ENCODE data around the gene CUX1.
"Not testable (repeated sequence)": the region's sequence is repeated elsewhere in the genome, so short reads cannot be mapped to it uniquely, and the experiment has no call there.

CUX1 gene

GRCh38 chr7:101871351-101871750 lies 53.9 kb downstream of the CUX1 start:
- DNase-seq = no peak

GRCh38 chr7:101874028-101874427 lies 56.6 kb downstream of the CUX1 start:
- no peak for DNase-seq

GRCh38 chr7:101875283-101875846 lies 57.9 kb downstream of the CUX1 start:
- DNase-seq = no peak

DNA sequence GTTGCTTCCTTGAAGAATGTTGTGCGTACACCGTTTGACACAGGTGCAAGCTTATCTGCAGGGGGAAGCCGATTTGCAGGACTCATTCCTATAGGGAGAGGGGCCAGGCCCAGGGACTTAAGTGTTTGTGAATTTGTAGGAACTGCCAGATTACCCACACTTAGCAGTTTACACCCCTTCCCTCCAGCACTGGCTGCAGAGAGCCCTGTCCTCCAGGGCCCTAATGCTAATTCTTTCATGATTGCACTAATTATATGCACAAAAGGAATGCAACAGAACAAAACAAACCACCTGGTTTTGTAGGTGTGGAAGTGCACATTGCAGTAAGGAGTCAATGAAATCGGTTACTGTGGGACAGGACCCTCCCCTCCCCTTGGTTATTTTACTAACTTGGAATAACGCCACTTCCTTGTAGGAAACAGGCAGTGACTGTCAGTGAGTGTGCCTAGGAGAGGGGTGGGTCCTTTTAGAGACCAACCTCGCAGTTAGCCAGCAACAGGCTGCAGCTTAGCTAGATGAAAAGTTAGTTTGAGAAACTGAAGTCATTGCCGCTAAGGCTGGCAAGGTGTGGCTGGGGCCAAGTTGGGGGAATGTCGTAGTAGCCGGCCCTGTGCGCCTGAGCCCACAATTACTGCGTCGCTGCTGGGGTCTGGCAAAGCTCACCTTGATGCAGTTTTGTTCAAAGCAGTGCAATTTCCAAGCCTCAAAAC lies 60.6 kb downstream of the CUX1 start:
- no peak for DNase-seq

GRCh38 chr7:101878938-101879337 lies 61.5 kb downstream of the CUX1 start:
- no peak for DNase-seq

- DNase-seq = no peak
Observed at GRCh38 chr7:101879565-101879964, 62.1 kb downstream of the CUX1 start.

GRCh38 chr7:101880282-101881054 lies 63.0 kb downstream of the CUX1 start:
- DNase-seq = no peak

GRCh38 chr7:101882005-101882421 lies 64.6 kb downstream of the CUX1 start:
- DNase-seq = no peak

- DNase-seq = no peak
Observed at GRCh38 chr7:101882595-101883564, 65.5 kb downstream of the CUX1 start.

- DNase-seq = no peak
Observed at GRCh38 chr7:101884671-101885596, 67.5 kb downstream of the CUX1 start.

GRCh38 chr7:101885597-101885955 lies 68.2 kb downstream of the CUX1 start:
- DNase-seq = no peak

GRCh38 chr7:101887352-101887751 lies 69.9 kb downstream of the CUX1 start:
- DNase-seq = not testable (repeated sequence)

- DNase-seq = not testable (repeated sequence)
Observed at GRCh38 chr7:101888564-101888963, 71.1 kb downstream of the CUX1 start.

- no peak for DNase-seq
Observed at GRCh38 chr7:101890749-101891523, 73.5 kb downstream of the CUX1 start.

GRCh38 chr7:101891936-101892640 lies 74.7 kb downstream of the CUX1 start:
- no peak for DNase-seq

- DNase-seq = no peak
Observed at GRCh38 chr7:101893341-101894082, 76.1 kb downstream of the CUX1 start.

- DNase-seq = no peak
Observed at GRCh38 chr7:101896316-101896715, 78.9 kb downstream of the CUX1 start.

- no peak for DNase-seq
Observed at GRCh38 chr7:101896941-101897340, 79.5 kb downstream of the CUX1 start.

DNA sequence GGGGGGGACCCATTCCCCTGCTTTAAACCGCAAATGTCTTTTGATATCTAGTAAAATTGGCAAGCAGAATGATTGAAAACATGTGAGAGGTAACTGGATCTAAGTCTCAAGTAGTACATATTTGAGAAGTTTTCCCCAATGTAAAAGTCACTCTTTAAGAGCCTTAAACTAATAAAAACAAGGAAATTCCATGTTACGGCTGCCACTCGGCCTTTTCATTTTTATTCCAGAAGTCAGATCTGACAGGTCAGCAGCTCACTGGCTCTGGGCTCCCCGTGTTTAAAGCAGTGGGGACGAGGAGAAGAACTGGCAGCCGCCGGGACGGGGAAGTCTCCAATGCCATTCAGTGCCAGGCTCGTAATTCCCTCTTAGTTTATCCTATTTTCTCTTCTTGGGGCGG lies 80.7 kb downstream of the CUX1 start:
- no peak for DNase-seq

GRCh38 chr7:101899616-101900015 lies 82.2 kb downstream of the CUX1 start:
- no peak for DNase-seq
